Keratinocyte (primary cell): Measurements from ENCODE around the gene TARDBP. TPM values are rescaled to one million over a fixed set of nuclear protein-coding genes. Genes with fewer than 3 reads are reported as not detected.

Experiments
- DNase-seq: peaks from one replicate; pipeline ENCODE4 v3.0.0-alpha.2; 2011; ENCODE audit warnings: low read depth, missing footprints, low spot score
- FAIRE-seq: peaks from 2 replicates; lab custom pipeline; 2011; peaks lifted over from hg19 to GRCh38; lab: Jason Lieb, UNC
- H2AFZ ChIP-seq: 2 replicates; pipeline ENCODE4 v1.6.0; 2012; ENCODE audit warnings: low read length, control low read depth, inconsistent platforms; ENCODE audit not compliant: control insufficient read depth
- H3K27ac ChIP-seq: 2 replicates; pipeline ENCODE4 v1.5.1; 2011; ENCODE audit warnings: low read length; ENCODE audit not compliant: control insufficient read depth, insufficient read depth
- H3K27me3 ChIP-seq: 3 replicates; pipeline ENCODE4 v1.6.0; 2011; ENCODE audit warnings: low read length; ENCODE audit not compliant: control insufficient read depth, insufficient read depth; ENCODE audit errors: extremely low read depth
- H3K36me3 ChIP-seq, 2 experiments: 2 replicates in 1 of 2; 3 replicates in 1 of 2; pipeline ENCODE4 v1.5.1; 2011; ENCODE audit warnings: low read length in 2 of 2, mild to moderate bottlenecking in 1 of 2; ENCODE audit not compliant: control insufficient read depth in 2 of 2, insufficient read depth in 2 of 2; ENCODE audit errors: extremely low read depth in 1 of 2
- H3K4me1 ChIP-seq: 3 replicates; pipeline ENCODE4 v1.5.1; 2011; ENCODE audit warnings: low read length; ENCODE audit not compliant: control insufficient read depth, insufficient read depth; ENCODE audit errors: extremely low read depth
- H3K4me2 ChIP-seq: 3 replicates; pipeline ENCODE4 v1.6.0; 2011; ENCODE audit warnings: low read depth, low read length; ENCODE audit not compliant: control insufficient read depth, insufficient read depth; ENCODE audit errors: extremely low read depth
- H3K4me3 ChIP-seq, 3 experiments: fragments of 200-600 bp in 1 of 3; sonication (generic) in 1 of 3; 2 replicates in 2 of 3; 3 replicates in 1 of 3; pipeline ENCODE4 v1.5.1; 2011 to 2016; ENCODE audit warnings: low read length in 3 of 3, mild to moderate bottlenecking in 3 of 3, control low read depth in 2 of 3, inconsistent platforms in 1 of 3, low read depth in 1 of 3, mixed read lengths in 1 of 3, mixed run types in 1 of 3, moderate library complexity in 1 of 3; ENCODE audit not compliant: control insufficient read depth in 2 of 3, insufficient read depth in 2 of 3; ENCODE audit errors: extremely low read depth in 1 of 3
- H3K79me2 ChIP-seq: 2 replicates; pipeline ENCODE4 v1.6.0; 2012; ENCODE audit warnings: low read length; ENCODE audit not compliant: control insufficient read depth, insufficient read depth
- H3K9ac ChIP-seq: 3 replicates; pipeline ENCODE4 v1.6.0; 2011; ENCODE audit warnings: low read length; ENCODE audit not compliant: control insufficient read depth, insufficient read depth; ENCODE audit errors: extremely low read depth
- H3K9me1 ChIP-seq: 3 replicates; pipeline ENCODE4 v1.6.0; 2011; ENCODE audit warnings: low read length; ENCODE audit not compliant: control insufficient read depth, insufficient read depth; ENCODE audit errors: extremely low read depth
- H3K9me3 ChIP-seq: 2 replicates; pipeline ENCODE4 v1.5.1; 2012; ENCODE audit warnings: low read depth, low read length; ENCODE audit not compliant: control insufficient read depth
- H4K20me1 ChIP-seq: 3 replicates; pipeline ENCODE4 v1.6.0; 2011; ENCODE audit warnings: low read length; ENCODE audit not compliant: control insufficient read depth, insufficient read depth; ENCODE audit errors: extremely low read depth
- EZH2 ChIP-seq: IDR thresholded peaks from one replicate; pipeline ENCODE4 v1.6.1; 2012; ENCODE audit warnings: inconsistent platforms, mild to moderate bottlenecking, low read length, moderate library complexity
- dilution Hi-C: fragments of 300-500 bp; cut with MboI; formaldehyde crosslinking; loops from one replicate; pipeline ENCODE4 v1.7.0; 2020; ENCODE audit warnings: low sequenced_read_pairs; ENCODE audit not compliant: extremely low pct_ligation_motif_present
- polyA plus RNA-seq, 5 experiments: library from polyadenylated mRNA; depleted of rRNA in 3 of 5; stranded (reverse) in 3 of 5; stranded (forward) in 1 of 5; unstranded in 1 of 5; fragments of >200 nt; gene quantifications; 1 replicate in 1 of 5; 2 replicates in 3 of 5; 3 replicates in 1 of 5; pipeline versions ENCODE4 v1.2.1 to v1.2.3, GENCODE V29; 2011 to 2012; ENCODE audit warnings: missing spikeins in 2 of 5, low read depth in 1 of 5, low replicate concordance in 1 of 5
- TF ChIP-seq, protein P1 (sequence below), 3 experiments: IDR thresholded peaks in 1 of 3; conservative IDR thresholded peaks in 1 of 3; optimal IDR thresholded peaks in 1 of 3; 2 replicates in 2 of 3; 3 replicates in 1 of 3; pipeline versions ENCODE3 to v1.5.1; 2011; ENCODE audit warnings: low read length in 3 of 3, mild to moderate bottlenecking in 3 of 3, moderate library complexity in 2 of 3, control low read depth in 1 of 3, inconsistent platforms in 1 of 3; ENCODE audit not compliant: insufficient read depth in 2 of 3; ENCODE audit errors: extremely low read depth in 1 of 3

Gene TARDBP
- polyA plus RNA-seq, 1 donor (not counting 4 experiments of a cell fraction or from before 2014, with no cell fraction given): 177 TPM

DNA sequence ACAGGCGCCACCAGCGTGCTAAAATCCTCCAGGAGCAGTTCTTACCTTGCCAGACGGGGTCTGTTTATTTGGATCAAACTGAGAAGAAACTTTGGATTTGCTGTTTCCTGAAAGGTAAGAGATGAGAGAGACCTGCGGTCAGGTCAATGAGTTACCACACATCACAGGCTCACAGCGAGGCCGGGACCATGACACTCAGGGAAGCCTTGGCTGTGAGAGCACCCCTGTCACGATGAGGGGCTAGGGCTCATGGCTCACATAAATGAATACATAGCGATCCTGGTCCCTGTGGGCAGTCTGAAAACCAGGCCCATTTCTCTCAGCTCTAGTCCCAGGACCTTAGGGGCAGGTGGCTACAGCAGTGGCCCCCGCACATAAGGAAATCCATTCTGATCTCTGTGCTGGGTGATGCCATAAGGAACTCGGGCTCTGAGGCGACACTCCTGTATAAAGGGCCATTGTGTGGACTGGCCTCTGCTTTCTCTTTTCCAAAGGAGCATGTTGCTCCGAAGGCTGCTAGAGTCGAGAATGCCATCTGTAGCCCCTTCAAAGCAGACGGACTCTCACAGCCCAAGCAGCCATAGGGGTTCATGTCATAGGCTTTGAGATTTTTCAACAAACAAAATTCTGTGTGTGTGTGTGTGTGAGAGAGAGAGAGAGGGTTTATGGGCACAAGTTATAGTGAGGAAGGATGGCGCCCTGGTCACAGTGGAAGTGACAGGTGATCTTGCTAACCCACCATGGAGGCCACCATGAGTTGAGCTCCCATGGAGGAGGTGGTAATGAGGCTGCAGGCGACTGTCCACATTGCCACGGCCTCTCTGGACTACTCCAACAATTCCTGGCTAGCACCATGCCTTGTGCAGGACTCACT is 56.4 kb downstream of the TARDBP start:
- H3K9ac ChIP-seq: no peak overlapping the region
- no peak overlapping the region for H3K4me3 ChIP-seq
- no peak overlapping the region for H3K4me2 ChIP-seq
- DNase-seq (no peak), FAIRE-seq (no peak)
- H3K27me3 ChIP-seq: no peaks in the 10 kb centered on the region
- no peaks in the 10 kb centered on the region for H3K9me1 ChIP-seq
- TF ChIP-seq EZH2: no peak
- TF ChIP-seq, protein P1, sequence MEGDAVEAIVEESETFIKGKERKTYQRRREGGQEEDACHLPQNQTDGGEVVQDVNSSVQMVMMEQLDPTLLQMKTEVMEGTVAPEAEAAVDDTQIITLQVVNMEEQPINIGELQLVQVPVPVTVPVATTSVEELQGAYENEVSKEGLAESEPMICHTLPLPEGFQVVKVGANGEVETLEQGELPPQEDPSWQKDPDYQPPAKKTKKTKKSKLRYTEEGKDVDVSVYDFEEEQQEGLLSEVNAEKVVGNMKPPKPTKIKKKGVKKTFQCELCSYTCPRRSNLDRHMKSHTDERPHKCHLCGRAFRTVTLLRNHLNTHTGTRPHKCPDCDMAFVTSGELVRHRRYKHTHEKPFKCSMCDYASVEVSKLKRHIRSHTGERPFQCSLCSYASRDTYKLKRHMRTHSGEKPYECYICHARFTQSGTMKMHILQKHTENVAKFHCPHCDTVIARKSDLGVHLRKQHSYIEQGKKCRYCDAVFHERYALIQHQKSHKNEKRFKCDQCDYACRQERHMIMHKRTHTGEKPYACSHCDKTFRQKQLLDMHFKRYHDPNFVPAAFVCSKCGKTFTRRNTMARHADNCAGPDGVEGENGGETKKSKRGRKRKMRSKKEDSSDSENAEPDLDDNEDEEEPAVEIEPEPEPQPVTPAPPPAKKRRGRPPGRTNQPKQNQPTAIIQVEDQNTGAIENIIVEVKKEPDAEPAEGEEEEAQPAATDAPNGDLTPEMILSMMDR (optimal IDR thresholded peaks at IDR 0.05 in 1 of 3, IDR thresholded peaks at IDR 0.05 in 1 of 3, conservative IDR thresholded peaks at IDR 0.05 in 1 of 3; ENCODE audit: extremely low read depth in 1 of 3, insufficient read depth in 2 of 3, low read length in 3 of 3): no peak
- H3K36me3 ChIP-seq: peaks cover 44 to 57% of the 10 kb centered on the region in 2 experiments
- no peaks in the 10 kb centered on the region for H3K9me3 ChIP-seq
- H3K4me1 ChIP-seq: no peaks in the 10 kb centered on the region
- dilution Hi-C loops: no loop called here
- H4K20me1 ChIP-seq: no peaks in the 10 kb centered on the region
- H2AFZ ChIP-seq: no peak overlapping the region
- no peak overlapping the region for H3K27ac ChIP-seq
- H3K79me2 ChIP-seq: no peaks in the 10 kb centered on the region

DNA sequence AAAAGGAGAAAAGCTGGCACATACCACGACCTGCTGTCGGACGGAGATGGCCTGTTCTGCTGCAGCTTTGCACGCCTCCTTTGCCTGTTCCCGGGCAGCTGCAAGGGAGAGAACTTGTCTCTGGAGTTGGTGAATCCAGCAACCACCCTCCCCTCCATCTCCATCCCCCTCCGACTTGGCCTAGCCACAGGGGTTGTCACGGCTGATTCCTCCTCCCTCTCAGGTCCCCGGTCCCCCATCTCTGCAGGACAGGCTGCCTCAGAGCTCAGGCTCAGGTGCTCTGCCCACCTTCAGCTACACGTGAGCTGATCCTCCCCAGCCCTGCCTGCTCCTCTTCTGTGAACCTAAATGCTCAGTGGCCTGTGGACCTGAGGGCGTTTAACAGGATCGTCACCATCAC is 58.4 kb downstream of the TARDBP start:
- Histone ChIP-seq H4K20me1 (no peaks in the 10 kb centered on the region), H3K9ac (no peak overlapping the region), H2AFZ (no peak overlapping the region), H3K9me1 (no peaks in the 10 kb centered on the region), H3K27ac (no peak overlapping the region), H3K79me2 (no peaks in the 10 kb centered on the region), H3K4me3 (no peak overlapping the region), H3K4me1 (no peaks in the 10 kb centered on the region), H3K9me3 (no peaks in the 10 kb centered on the region), H3K36me3 (peaks cover 46 to 70% of the 10 kb centered on the region in 2 experiments), H3K27me3 (no peaks in the 10 kb centered on the region), H3K4me2 (no peak overlapping the region)
- no peak for DNase-seq
- TF ChIP-seq, protein P1 (optimal IDR thresholded peaks at IDR 0.05 in 1 of 3, IDR thresholded peaks at IDR 0.05 in 1 of 3, conservative IDR thresholded peaks at IDR 0.05 in 1 of 3; ENCODE audit: extremely low read depth in 1 of 3, insufficient read depth in 2 of 3, low read length in 3 of 3): no peak
- TF ChIP-seq EZH2: no peak
- dilution Hi-C loops: no loop called here
- no peak for FAIRE-seq
